ENCODE measurements around the gene CALML3.
"Not testable (repeated sequence)": the region's sequence is repeated elsewhere in the genome, so short reads cannot be mapped to it uniquely, and the experiment has no call there.

CALML3 gene

GRCh38 chr10:5559022-5559421, 34.3 kb downstream of the CALML3 start:
- DNase-seq, result not testable (repeated sequence)

DNA sequence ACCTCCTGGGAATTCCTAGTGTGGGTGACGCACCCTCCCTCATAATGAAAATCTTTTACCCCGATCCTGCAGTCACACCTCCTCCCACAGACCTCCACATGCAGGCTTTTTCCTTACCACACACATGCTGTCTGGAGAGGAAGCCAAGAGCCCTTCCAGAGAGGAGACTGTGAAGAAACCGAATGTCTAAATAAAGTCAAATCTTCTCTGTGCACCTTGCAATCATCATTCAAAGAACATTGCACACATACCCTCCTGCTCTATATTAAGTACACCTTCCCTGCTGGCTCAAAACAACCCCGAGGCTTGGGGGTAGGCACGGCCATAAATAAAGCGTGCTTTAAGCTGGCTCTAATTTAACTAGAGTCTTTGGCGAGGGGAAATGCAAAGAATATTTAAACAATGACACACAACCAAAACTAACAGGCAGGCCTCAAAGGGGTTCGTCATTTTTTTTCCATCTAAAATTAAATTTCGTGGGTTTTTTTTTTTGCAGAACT, 34.9 kb downstream of the CALML3 start:
- DNase-seq, result no peak

GRCh38 chr10:5560142-5560816, 35.5 kb downstream of the CALML3 start:
- no peak for DNase-seq

- DNase-seq, result no peak
These were observed 36.3 kb downstream of the CALML3 start for GRCh38 chr10:5560817-5561703.

DNA sequence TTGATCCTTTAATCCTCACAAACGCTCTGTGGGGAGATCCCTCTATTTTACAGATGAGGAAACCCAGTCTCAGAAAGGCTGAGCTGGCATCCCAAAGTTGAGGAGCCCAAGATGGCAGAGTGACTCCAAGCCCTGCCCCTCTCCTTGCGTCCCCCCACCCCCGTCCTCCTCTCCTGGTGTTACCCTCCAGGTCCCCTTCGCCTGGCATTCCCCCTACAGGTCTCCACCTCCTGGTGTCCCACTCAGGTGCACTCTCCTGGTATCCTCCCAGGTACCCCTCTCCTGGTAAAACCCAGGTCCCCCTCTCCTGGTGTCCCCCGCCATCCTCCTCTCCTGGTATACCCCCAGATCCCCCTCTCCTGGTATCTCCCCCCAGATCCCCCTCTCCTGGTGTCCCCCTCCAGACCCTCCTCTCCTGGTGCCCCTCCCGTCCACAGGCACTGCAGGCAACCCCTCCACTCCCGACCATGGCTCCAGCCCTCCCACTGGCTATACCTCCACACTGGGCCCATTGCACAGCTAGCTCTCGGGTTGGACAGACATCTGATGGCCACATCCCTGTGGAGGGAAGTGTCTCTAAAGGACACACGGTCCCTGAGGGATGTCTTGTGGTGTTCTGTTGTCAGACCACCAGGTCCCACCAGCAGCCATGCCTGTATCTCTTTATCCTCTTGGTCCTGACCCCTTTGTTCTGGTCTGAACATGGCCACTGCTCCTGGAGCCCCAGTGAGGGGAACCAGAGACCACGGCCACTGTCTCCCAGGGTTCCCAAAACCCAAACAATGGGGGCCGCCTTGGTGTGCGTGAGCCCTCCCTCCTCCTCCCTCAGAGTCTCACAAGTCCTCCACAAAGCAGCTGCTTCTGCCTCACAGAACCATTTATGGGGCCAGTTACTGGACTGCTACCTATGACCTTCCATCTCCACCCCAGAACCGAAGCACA, 37.2 kb downstream of the CALML3 start:
- no peak for DNase-seq

DNA sequence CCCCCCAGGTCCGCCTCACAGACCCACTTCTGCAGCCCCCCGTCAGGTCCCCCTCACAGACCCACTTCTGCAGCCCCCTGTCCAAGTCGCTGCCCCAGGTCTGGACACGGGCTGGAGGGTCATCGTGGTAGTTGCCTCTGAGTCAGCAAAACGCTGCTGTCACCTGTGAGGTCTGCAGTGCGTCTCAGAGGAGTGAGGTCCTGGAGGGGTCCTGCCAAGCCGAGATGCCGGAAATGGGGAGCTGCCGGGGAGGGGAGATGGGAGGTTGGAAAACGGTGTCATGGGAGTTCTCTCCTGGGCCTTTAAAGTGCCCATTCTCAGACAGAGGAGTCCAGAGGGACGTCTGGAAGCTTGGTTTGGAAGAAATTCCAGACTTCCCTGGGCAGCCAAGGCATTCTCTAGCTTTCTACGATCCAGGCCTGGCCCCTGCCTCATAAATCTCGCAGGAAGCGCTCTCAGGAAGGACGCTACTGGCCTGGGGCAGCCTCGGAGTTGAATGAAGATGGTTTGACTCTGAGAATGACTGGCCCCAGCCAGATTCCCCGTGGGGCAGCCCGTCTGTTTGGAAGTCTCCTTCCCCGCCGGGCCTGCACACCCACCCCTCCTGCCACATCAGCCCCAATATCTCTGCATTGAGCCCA, 38.7 kb downstream of the CALML3 start:
- no peak for DNase-seq

GRCh38 chr10:5563991-5564536, 39.3 kb downstream of the CALML3 start:
- no peak for DNase-seq

GRCh38 chr10:5564537-5565204, 39.9 kb downstream of the CALML3 start:
- no peak for DNase-seq

- DNase-seq, result no peak
These were observed 40.4 kb downstream of the CALML3 start for GRCh38 chr10:5565205-5565545.

GRCh38 chr10:5565671-5566581, 41.2 kb downstream of the CALML3 start:
- DNase-seq, result no peak

- no peak for DNase-seq
These were observed 41.9 kb downstream of the CALML3 start for GRCh38 chr10:5566614-5567013.

DNA sequence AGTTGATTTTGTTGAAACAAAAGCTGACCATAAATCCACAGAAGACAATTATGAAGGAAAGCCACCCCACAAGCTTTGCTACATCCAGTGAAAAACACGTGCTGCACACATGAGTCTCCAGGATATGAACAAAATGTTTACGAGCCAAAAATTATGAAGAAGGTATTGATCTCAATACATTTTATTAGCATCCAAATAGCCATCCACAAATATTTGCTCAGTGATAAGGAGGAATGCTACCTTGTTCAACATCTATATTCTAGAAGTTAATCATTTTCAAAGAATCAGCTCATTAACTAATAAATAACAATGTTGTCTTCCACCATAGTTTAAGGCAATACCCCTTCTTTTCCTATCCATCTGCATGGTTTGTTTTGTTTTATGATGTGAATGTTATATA, 42.7 kb downstream of the CALML3 start:
- DNase-seq, result no peak

GRCh38 chr10:5568984-5569383, 44.2 kb downstream of the CALML3 start:
- DNase-seq, result no peak

GRCh38 chr10:5569568-5569967, 44.8 kb downstream of the CALML3 start:
- no peak for DNase-seq

- no peak for DNase-seq
These were observed 45.4 kb downstream of the CALML3 start for GRCh38 chr10:5570007-5570655.

GRCh38 chr10:5570979-5571810, 46.4 kb downstream of the CALML3 start:
- DNase-seq, result no peak

- DNase-seq, result no peak
These were observed 47.1 kb downstream of the CALML3 start for GRCh38 chr10:5571826-5572225.

DNA sequence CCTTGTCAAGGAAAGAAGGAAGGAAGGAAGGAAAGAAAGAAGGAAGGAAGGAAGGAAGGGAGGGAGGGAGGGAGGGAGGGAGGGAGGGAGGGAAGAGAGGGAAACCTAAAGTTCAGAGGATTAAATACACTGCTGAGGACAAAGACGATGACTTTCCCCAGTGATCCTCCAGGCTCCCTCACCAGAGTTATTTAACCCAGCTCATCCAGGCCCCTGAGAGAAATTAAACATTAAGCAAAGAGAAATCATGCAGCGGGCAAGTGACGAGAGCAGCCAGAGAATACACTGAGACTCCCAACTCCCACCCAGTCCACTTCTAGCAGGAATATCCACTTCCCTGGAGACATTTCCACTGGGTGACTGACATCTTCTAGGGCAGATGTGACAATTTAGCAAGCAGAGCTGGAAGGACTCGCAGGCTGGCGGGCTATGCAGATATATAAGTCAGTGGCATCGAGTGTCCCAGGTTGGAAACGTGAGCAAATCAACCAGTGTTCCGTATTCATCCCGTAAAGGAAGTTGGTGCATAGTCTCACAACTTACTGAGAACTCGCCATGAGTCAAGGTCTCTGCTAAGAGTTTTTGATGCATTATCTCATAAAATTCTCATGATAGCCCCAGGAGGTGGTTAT, 48.7 kb downstream of the CALML3 start:
- no peak for DNase-seq
